RWPE2 (cell line): Measurements from ENCODE around the gene CRIM1.

Source experiments
- ATAC-seq: fragments of 200-7000 bp; cut with Tn5 transposase; 3 replicates; pipeline ENCODE4 v1.9.1; 2021; ENCODE audit warnings: low read depth
- DNase-seq: peaks from one replicate; pipeline ENCODE4 v3.0.0-alpha.2; 2020; ENCODE audit warnings: low spot score
- H3K27ac ChIP-seq: fragments of 450-650 bp; 2 replicates; pipeline ENCODE4 v1.5.1; 2017; ENCODE audit warnings: mild to moderate bottlenecking; ENCODE audit not compliant: poor library complexity, severe bottlenecking
- H3K27me3 ChIP-seq: fragments of 250-450 bp; sonication (Bioruptor Pico); 2 replicates; pipeline ENCODE4 v1.5.1; 2021; ENCODE audit warnings: mild to moderate bottlenecking, moderate library complexity; ENCODE audit not compliant: insufficient read depth, poor library complexity, severe bottlenecking
- H3K36me3 ChIP-seq: fragments of 250-450 bp; sonication (Bioruptor Pico); 2 replicates; pipeline ENCODE4 v1.5.1; 2020; ENCODE audit warnings: low read depth, mild to moderate bottlenecking, moderate library complexity
- H3K4me1 ChIP-seq: fragments of 250-450 bp; sonication (Bioruptor Pico); 2 replicates; pipeline ENCODE4 v1.5.1; 2021; ENCODE audit warnings: mild to moderate bottlenecking, moderate library complexity; ENCODE audit not compliant: insufficient read depth, poor library complexity, severe bottlenecking
- H3K4me3 ChIP-seq: fragments of 250-450 bp; sonication (Bioruptor Pico); 2 replicates; pipeline ENCODE4 v1.5.1; 2021; ENCODE audit warnings: mild to moderate bottlenecking, moderate library complexity; ENCODE audit not compliant: severe bottlenecking
- H3K9me3 ChIP-seq: fragments of 250-450 bp; sonication (Bioruptor Pico); 2 replicates; pipeline ENCODE4 v1.5.1; 2021; ENCODE audit warnings: mild to moderate bottlenecking, moderate library complexity; ENCODE audit not compliant: severe bottlenecking
- CTCF ChIP-seq: fragments of 450-650 bp; IDR thresholded peaks from one replicate; pipeline ENCODE4 v1.5.1; 2017; ENCODE audit warnings: mild to moderate bottlenecking, moderate library complexity; ENCODE audit not compliant: poor library complexity, severe bottlenecking

Gene CRIM1

GRCh38 chr2:36449943-36450392, 94.4 kb downstream of the CRIM1 start:
- DNase-seq (no peak), ATAC-seq (no peak)
- H3K27ac ChIP-seq, result peak overlapping the region; percentile 97
- H3K4me1 ChIP-seq, result peaks cover 33% of the 10 kb centered on the region
- no peak overlapping the region for H3K4me3 ChIP-seq
- no peaks in the 10 kb centered on the region for H3K27me3 ChIP-seq
- H3K36me3 ChIP-seq, result peaks cover 86% of the 10 kb centered on the region
- TF ChIP-seq CTCF, result no peak
- H3K9me3 ChIP-seq, result no peaks in the 10 kb centered on the region

- peak; percentile 82 for ATAC-seq
- no peak for TF ChIP-seq CTCF
Measured at GRCh38 chr2:36450466-36451196, 95.1 kb downstream of the CRIM1 start.

GRCh38 chr2:36451512-36451911, 95.9 kb downstream of the CRIM1 start:
- no peaks in the 10 kb centered on the region for H3K27me3 ChIP-seq
- DNase-seq (no peak), ATAC-seq (no peak)
- peaks cover 75% of the 10 kb centered on the region for H3K36me3 ChIP-seq
- H3K4me3 ChIP-seq, result no peak overlapping the region
- no peak for TF ChIP-seq CTCF
- H3K4me1 ChIP-seq, result peaks cover 28% of the 10 kb centered on the region
- peak overlapping the region; percentile 97 for H3K27ac ChIP-seq
- no peaks in the 10 kb centered on the region for H3K9me3 ChIP-seq

More at GRCh38 chr2:36450466-36451196, 95.1 kb downstream of the CRIM1 start:
- peak overlapping the region; percentile 97 for H3K27ac ChIP-seq
- H3K9me3 ChIP-seq, result no peaks in the 10 kb centered on the region
- no peak for DNase-seq
- H3K4me1 ChIP-seq, result peaks cover 33% of the 10 kb centered on the region
- no peak overlapping the region for H3K4me3 ChIP-seq
- no peaks in the 10 kb centered on the region for H3K27me3 ChIP-seq
- peaks cover 81% of the 10 kb centered on the region for H3K36me3 ChIP-seq

- Histone ChIP-seq H3K27ac (peak overlapping the region; percentile 97), H3K36me3 (peaks cover 71% of the 10 kb centered on the region), H3K4me1 (peaks cover 28% of the 10 kb centered on the region), H3K4me3 (no peak overlapping the region), H3K9me3 (no peaks in the 10 kb centered on the region), H3K27me3 (no peaks in the 10 kb centered on the region)
- no peak for DNase-seq
- TF ChIP-seq CTCF, result no peak
- no peak for ATAC-seq
Measured at GRCh38 chr2:36452260-36452659, 96.7 kb downstream of the CRIM1 start.

GRCh38 chr2:36453652-36454051, 98.1 kb downstream of the CRIM1 start:
- Histone ChIP-seq H3K9me3 (no peaks in the 10 kb centered on the region), H3K4me1 (peaks cover 28% of the 10 kb centered on the region), H3K36me3 (peaks cover 59% of the 10 kb centered on the region), H3K27ac (peak overlapping the region; percentile 97), H3K4me3 (no peak overlapping the region), H3K27me3 (no peaks in the 10 kb centered on the region)
- TF ChIP-seq CTCF, result no peak
- DNase-seq, result no peak
- ATAC-seq, result no peak
